T-helper 1 cell treated with Interleukin-12 subunit alpha and Interleukin-12 subunit beta and Interleukin-4 antibody, amounts not matched to agents 30 ng/mL and 1 ng/mL, for 36 hours (primary cell): ENCODE data around the gene ZNF774. TPM values are rescaled to one million over a fixed set of nuclear protein-coding genes. Genes with fewer than 3 reads are reported as not detected.
"Not testable (repeated sequence)": the region's sequence is repeated elsewhere in the genome, so short reads cannot be mapped to it uniquely, and the experiment has no call there.

Source experiments
- intact Hi-C: fragments of 100-400 bp; cut with micrococcal nuclease; formaldehyde crosslinking; loops from one replicate; pipeline ENCODE4 v1.15.1; 2024
- total RNA-seq: library from RNA; stranded (reverse); gene quantifications from 2 replicates; pipeline ENCODE4 v1.2.3, GENCODE V29; 2022

The ZNF774 gene
- total RNA-seq, 1 donor from 2014 or later = 1.2 TPM

DNA sequence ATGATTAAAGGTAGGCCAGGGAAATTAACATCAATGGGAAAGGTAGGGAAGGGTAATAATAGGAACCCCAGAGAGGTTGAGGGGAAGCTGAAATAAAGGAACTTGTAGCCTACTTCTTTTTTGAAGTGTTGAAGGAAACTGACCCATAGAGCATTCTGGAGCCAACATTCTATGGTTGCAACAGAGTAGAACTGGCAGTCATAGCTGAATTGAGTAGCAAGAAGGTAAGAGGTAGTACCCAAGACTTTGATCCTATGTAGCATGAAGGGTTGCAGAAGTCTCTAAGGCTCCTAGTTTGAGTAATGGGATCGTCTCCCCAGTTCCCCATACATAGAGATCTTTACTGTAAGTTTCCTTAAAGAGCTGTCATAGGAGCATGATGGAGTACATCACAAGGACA, 7.4 kb upstream of the ZNF774 start:
- intact Hi-C loops = no loop called here

DNA sequence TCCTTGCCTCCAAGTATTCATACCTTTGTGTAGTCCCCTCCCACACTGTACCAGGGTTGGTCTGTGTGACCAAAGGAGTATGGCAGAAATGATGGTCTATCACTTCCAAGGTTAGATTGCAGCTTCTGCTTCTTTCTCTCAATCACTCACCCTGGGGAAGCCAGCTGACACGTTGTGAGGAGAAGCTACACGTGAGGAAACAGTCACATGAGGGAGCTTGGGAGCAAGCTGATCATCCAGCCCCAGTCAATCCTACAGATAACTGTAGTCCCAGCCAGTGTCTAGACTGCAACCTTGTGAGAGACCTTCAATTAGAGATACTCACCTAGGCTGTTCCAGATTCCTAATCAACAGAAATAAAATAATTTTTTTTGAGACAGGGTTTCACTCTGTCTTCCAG, 6.2 kb upstream of the ZNF774 start:
- intact Hi-C loops = no loop called here

DNA sequence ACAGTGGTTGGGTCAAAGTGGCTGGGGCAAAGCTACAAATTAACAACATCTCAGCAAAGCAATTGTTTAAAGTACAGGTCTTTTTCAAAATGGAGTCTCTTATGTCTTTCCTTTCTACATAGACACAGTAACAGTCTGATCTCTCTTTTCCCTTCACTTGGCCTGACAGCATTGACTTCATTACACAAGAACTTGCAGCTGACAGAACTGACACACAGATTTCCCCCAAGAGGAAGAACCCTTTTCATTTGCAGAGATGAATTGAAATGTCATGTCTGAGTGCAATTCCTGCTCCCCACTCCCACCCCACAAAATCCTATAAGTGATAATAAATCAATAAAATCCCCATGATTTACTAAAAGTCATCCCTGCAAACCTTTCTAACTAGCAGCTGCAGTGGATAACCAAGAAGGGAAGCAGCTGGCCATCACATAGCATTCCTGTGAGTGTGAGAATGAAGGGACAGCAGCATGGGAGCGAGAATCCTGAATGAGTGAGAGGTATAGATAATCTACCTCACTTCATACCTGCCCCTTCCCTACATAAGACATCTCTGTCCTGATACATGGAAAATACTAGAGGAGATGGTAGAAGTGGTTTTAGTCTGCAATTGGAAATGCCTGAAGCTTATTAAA, 4.5 kb upstream of the ZNF774 start:
- intact Hi-C loops = not testable (repeated sequence)

DNA sequence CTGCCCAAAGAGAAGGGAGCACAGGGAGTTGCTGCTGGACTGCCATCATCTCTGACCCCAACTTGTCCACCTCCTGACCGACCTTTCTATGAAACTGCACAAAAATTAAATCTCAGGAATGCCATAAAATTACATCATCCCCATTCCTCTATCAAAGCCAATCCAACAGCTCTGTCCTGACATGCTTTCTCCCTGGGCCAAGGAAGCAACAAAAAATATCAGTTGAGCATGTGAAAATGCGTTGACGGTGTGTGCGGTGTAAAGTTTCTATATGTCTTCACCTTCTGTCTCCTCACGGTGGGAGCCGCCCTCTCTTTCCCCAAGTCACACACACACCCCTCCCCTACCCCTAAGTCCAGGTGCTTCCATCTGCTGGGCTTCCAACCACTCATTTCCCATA, 3.6 kb upstream of the ZNF774 start:
- intact Hi-C loops = no loop called here

DNA sequence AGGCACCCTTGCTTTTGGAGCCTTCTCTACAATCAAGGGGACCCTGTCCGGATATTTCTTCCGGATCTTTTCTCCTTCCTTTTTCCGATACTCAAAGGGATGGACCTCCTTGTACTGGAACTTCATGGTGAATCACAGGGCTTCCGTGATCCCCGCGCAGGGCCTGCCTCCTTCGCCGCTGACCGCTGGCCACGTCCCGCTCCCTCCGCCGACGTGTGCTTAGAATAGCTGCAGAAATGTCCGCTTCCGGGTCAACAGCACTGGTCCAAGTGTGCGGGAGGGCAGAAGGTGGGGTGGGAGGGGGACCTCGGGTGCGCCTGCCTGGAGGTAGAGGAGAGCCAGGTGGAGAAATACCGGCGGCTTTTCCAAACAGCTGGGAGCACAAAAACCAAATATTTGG, 3.0 kb upstream of the ZNF774 start:
- intact Hi-C loops = no loop called here

DNA sequence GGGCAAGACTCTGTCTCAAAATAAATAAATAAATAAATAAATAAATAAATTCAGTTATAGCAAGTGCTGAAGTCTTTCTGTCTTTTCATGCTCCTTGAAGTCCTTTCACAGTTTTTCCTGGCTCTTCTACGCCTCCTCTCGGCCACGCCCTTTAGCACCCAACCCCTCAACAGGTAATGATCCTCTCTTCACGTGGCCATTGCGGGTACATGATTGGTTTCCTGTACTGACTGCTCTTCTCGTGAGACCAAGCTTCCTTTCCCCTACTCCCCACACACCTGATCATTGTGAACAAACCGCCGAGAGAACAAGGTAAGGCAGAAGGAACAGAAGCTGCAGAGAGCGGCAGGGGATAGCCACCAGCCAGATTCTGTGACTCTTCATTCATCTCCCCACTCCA, 2.3 kb upstream of the ZNF774 start:
- intact Hi-C loops = loop anchor here (10.0 kb wide), 1 partner anchor 455 kb away; the partner anchor contains the start of gene AP3S2

DNA sequence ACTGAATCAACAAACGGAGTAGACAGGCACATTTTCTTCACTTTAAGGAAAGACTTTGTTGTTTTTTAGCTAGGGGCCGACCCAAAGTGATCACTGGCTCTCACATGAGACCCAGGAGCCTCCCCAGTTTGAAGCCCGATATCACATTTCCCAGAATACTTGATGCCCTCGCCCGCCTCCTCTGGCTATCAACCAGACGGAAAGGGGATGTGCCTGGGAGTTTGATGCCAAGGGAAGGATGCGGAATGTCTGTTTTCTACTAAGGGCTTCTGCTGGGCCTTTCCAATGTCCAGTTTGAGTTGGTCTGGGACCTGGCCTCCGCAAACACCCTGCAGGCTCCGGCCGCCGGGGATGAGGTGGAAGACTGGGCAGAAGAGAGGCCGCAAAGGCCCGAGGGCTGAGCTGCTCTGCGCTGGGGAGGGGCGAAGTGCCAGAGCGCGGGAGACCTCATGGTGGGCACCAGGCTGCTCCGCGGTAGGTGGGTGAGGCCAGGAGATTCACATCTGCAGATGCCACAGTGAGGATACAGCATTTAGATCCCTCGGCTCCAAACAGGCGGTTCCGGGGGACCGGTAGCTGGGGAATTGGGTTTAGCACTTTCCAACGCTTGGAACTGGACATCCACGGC, 491 bp upstream of the ZNF774 start:
- intact Hi-C loops = loop anchor here (1.0 to 10.0 kb wide), 7 partner anchors 11 to 584 kb away; partner anchors contain the start of genes AP3S2, BLM, IQGAP1 and NGRN

DNA sequence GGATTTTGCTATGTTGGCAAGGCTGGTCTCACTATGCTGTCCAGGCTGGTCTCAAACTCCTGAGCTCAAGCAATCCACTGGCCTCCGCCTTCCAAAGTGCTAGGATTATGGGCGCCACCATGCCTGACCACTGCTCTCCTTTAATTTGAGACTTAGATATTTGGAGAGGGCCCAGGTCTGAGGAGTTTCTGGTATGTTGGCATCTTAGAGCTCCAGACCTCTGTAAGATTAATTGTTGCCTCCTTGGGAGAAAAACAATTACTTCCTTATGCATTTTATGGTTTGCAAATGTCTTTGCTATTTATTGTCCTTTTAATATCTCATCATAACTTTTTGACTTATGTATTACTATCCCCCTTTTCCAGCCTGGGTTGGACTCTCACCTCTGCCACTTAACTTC, 2.9 kb downstream of the ZNF774 start:
- intact Hi-C loops = loop anchor here (10.0 kb wide), 1 partner anchor 460 kb away; the partner anchor contains the start of gene AP3S2

DNA sequence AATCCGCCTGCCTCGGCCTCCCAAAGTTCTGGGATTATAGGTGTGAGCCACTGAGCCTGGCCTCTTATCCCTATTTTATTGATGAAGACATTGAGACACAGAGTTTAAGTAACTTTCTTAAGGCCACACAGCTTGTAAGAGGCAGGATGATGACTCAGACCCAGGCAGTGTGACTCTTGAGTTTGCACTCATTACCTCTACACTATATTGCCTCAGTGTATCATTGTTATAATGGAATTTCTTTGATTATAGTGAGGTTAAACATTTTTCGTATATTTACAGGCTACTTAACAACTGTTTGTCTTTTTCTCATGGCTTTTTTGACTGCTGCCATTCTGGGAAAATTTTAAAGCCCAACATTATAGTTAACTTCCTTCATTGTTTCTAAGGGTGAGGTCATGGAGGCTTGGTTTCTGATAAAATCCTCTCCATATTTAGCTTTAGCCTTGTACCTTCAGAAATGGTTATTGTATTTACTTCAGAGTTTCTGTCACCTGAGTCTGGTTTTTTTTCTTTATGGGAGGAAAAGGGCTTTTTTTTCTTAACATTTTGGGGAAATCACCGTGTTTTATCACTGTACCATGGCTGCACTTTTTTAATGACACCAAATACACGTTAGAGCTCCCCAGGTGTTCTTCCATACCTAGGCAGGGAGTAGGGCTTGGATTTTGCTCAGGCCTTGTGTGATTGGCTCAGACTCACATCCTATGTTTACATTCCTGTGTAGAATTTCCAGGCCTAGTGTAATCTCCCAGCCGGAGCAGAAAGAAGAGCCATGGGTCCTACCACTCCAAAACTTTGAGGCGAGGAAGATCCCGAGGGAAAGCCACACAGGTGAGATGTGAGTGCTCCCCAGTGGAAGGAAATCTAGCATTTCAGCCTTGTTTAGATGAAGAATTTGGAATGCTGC, 6.3 kb downstream of the ZNF774 start:
- intact Hi-C loops = loop anchor here (10.0 kb wide), 1 partner anchor 464 kb away; the partner anchor contains the start of gene AP3S2

DNA sequence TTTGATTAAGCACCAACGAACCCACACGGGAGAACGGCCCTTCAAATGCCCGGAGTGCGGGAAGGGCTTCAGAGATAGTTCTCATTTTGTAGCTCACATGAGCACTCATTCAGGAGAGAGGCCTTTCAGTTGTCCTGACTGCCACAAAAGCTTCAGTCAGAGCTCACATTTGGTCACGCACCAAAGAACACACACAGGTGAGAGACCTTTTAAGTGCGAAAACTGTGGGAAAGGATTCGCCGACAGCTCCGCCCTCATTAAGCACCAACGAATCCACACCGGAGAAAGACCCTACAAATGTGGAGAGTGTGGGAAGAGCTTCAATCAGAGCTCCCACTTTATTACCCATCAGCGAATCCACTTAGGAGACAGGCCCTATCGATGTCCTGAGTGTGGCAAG, 8.7 kb downstream of the ZNF774 start:
- intact Hi-C loops = no loop called here

DNA sequence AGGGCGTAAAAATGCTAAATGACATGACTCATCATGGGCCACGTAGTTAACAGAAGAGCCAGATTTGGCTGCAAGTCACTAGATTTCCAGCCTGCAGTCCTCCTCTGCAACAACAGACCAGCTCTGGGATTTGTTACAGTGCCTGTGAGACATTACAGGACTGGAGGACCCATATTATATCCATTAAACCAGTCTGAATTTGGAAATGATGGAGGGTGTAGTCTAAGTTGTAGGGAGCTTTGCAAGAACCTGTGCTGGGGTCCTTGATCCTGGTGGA, 10.8 kb downstream of the ZNF774 start:
- intact Hi-C loops = loop anchor here (1.0 to 2.0 kb wide), 9 partner anchors 11 to 242 kb away; partner anchors contain the start of genes IQGAP1 and ZNF774

DNA sequence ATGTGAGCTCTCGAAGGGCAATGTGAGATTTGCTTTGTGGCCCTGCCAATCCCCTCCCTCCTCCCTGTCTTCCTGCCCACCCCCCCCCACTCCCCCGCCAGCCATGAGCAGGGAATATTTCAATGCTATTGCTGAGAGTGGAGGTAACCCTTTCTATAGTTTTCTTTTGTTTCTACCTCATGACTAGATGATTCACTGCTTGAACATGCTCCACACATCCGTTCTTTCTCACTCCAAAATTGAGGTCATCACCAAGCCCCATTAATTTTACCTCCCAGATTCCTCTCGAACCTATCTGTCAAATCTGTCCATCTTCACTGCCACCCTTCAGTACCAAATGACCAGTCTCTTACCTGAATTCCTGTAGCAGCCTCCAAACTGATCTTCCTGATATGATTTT, 12.2 kb downstream of the ZNF774 start:
- intact Hi-C loops = no loop called here

DNA sequence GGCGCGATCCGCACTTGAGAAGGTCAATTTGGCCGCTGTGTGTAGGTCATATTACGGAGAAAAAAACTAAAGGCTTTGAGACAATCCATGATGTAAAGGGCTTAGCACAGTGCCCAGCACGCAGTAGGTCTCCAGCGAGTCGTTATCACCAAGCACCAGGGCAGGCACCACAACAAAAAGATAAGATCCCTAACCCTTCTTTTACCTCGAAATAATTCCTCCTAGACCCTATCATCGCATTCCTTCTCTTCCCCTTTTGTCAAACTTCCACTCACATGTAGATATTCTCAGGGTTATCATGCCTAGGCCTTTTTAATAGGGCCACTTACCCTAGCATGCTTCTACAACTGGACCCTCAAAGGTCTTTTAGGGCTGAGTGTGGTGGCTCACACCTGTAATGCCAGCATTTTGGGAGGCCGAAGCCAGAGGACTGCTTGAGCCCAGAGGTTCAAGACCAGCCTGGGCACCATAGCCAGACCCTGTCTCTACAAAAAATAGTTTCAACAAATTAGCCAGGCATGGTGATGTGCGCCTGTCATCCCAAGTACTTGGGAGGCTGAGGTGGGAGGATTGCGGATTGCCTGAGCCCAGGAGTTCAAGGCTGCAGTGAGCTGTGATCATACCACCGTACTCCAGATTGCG, 13.5 kb downstream of the ZNF774 start:
- intact Hi-C loops = no loop called here

DNA sequence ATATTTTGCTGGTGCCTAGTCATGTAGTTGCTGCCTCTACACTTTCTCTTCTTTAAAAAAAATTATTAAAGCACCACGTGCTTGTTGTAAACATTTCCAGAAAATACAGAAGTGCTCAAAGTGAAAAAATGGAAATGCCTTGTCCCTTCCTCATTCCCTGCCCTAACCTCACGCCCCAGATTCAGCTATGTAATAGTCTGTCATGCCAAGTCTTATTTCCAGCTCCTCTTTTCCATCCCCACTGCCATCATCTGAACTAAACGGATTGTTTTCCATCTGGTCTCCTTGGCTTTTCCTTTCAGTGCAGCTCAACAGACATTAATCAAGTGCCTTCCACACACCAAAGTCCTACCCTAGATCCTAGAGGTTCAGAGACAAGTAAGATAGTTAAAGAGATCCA, 15.5 kb downstream of the ZNF774 start:
- intact Hi-C loops = no loop called here

DNA sequence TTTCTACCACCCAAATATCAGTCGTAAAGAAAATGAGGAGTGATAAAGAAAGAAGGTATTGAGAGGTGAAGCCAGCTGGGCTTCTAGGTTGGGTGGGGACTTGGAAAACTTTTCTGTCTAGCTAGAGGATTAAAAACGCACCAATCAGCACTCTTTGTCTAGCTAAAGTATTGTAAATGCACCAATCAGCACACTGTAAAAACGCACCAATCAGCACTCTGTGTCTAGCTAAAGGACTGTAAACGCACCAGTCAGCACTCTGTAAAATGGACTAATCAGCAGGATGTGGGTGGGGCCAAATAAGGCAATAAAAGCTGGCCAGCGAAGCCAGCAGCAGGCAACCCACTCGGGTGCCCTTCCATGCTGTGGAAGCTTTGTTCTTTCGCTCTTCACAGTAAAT, 23.0 kb downstream of the ZNF774 start:
- intact Hi-C loops = no loop called here

DNA sequence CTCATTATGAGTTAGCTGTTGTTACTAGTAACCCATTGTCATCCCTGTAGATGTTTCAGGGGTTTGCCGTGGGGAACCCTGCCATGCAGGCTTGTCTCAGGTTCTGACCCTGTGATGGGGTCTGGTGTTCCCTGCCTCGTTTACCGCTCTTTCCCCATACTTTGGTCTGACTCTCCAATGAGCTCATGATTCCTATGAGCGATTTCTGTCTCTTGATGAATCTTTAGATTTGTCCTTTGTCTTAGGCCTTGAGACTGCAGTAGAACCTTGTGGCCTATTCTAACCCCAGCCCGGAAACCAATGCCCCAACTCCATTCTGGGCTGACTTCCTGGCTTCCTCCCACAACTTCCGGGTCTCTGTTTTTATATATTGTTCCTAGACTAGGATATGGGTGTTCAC, 24.7 kb downstream of the ZNF774 start:
- intact Hi-C loops = loop anchor here (1.0 kb wide), 4 partner anchors 12 to 24 kb away; partner anchors contain the start of genes IQGAP1 and ZNF774

DNA sequence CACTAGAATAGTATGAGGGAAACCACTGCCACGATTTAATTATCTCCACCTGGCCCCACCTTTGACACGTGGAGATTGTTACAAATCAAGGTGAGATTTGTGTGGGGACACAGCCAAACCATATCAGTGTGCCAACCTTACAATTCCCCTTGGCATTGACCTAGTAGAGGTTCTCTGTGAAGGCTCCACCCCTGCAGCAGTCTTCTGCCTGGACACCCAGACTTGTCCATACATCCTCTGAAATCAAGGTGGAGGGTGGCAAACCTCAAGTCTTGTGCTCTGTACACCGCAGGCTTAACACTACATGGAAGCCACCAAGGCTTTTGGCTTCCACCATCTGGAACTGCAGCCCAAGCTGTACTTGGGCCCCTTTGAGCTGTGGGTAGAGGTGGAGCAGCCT, 27.2 kb downstream of the ZNF774 start:
- intact Hi-C loops = no loop called here

DNA sequence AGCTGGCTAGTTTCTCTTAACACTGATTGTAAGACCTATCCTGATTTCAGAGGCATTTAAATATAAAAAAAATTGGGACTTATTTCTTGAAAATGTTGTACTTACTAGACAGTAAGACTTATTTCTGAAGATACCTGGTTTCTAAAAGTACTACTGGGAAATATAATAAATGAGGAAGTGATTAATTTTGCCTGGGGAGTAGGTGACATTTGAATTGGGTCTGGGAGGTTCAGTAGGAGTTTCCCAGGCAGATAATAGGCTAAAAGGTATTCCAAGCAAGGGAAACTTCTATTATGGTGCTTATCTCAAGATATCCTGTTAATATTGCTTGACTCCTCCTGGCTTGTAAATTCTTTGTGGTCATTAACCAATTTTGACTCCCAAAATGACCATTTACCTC, 29.4 kb downstream of the ZNF774 start:
- intact Hi-C loops = loop anchor here (10.0 kb wide), 2 partner anchors 277 to 1137 kb away; partner anchors contain the start of genes FANCI and IDH2

DNA sequence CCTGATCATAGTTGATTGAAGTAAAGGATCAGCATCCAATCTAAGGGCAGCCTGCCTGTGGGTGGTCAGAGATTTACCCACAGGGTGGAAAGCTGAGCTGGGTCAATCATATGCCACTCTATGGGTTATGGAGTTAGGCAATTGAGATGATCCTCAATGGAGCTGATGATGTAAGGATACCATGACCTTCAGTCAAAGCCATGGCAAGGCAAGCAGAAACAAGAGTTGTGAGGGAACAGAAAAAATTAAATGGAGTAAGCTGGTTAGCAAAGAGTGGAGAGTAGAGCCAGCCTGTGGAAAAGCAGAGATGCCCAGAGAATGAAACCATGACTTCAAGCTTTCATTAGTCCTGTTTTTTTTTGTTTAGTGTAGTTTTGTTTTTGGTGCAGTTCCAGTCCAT, 30.2 kb downstream of the ZNF774 start:
- intact Hi-C loops = loop anchor here (10.0 kb wide), 2 partner anchors 278 to 1138 kb away; partner anchors contain the start of genes FANCI and IDH2

DNA sequence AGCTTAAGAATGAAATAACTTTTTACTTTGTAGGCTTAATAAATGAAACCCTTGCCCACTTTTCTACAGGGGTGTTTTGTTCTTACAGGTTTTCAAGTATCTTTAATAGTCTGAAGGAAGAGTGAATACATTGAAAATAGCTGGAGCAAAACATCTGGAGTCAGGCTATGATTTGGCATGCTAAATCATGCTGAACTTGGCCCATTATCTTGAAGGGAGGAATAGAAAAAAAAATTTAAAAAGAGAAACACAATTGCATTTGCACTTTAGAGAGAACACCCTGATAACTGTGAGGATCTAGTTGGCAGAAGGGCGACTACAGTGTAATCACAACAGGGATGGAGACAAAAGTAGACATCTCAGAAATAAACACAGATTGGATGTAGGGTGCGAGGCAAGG, 34.1 kb downstream of the ZNF774 start:
- intact Hi-C loops = loop anchor here (2.0 to 10.0 kb wide), 3 partner anchors 281 to 1141 kb away; partner anchors contain the start of genes FANCI, IDH2 and PRC1
